GM12875 (cell line): ENCODE results near the gene POU6F2.

Source experiments
- H3K4me3 ChIP-seq: one replicate; pipeline ENCODE4 v1.5.1; 2011; ENCODE audit warnings: low read depth, low read length, control low read depth
- TF ChIP-seq, protein P1 (sequence below): IDR thresholded peaks from 2 replicates; pipeline ENCODE4 v1.5.1; 2011; ENCODE audit warnings: low read depth, mild to moderate bottlenecking, control low read depth, inconsistent platforms, low read length, moderate library complexity, borderline replicate concordance; ENCODE audit not compliant: insufficient read depth

POU6F2 gene

DNA sequence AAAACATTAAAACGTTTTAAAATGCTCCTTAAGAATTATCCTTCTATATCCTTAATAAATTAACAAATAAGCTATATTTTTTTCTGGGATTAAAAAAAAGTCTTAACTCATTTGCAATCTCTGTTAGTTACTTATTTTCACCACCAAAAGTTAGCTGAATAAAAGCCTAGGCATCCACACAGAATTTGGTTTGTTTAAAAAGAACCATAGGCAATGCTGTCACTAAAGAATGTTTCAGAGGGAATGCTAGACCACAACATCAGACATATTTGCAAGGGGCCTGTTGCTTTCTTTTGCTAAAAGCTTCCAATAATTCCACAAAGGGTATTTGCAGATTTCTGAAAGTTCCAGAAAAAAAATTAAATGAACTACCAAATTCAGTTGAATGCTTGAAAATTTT, 244.2 kb downstream of the POU6F2 start:
- TF ChIP-seq, protein P1, sequence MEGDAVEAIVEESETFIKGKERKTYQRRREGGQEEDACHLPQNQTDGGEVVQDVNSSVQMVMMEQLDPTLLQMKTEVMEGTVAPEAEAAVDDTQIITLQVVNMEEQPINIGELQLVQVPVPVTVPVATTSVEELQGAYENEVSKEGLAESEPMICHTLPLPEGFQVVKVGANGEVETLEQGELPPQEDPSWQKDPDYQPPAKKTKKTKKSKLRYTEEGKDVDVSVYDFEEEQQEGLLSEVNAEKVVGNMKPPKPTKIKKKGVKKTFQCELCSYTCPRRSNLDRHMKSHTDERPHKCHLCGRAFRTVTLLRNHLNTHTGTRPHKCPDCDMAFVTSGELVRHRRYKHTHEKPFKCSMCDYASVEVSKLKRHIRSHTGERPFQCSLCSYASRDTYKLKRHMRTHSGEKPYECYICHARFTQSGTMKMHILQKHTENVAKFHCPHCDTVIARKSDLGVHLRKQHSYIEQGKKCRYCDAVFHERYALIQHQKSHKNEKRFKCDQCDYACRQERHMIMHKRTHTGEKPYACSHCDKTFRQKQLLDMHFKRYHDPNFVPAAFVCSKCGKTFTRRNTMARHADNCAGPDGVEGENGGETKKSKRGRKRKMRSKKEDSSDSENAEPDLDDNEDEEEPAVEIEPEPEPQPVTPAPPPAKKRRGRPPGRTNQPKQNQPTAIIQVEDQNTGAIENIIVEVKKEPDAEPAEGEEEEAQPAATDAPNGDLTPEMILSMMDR = no peak
- H3K4me3 ChIP-seq = no peak overlapping the region

DNA sequence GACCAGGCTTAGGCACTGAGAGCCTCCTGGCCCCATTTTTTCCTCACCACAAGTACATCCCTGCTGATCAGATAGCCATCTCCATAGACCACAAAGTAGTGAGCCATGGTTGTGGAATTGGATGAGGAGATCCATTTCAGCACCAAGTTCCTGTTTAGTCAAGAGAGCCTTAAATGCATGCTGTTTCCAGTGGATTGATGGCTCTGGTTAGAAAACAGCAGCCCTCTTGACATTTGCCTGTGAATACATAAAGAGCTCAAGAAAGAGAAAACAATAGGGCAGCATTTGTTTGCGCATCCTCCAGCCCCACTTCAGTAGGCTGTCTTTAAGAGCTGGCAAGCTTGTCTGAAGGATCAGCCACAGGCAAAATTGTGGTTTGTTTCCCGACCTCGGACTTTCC, 251.2 kb downstream of the POU6F2 start:
- no peak overlapping the region for H3K4me3 ChIP-seq

DNA sequence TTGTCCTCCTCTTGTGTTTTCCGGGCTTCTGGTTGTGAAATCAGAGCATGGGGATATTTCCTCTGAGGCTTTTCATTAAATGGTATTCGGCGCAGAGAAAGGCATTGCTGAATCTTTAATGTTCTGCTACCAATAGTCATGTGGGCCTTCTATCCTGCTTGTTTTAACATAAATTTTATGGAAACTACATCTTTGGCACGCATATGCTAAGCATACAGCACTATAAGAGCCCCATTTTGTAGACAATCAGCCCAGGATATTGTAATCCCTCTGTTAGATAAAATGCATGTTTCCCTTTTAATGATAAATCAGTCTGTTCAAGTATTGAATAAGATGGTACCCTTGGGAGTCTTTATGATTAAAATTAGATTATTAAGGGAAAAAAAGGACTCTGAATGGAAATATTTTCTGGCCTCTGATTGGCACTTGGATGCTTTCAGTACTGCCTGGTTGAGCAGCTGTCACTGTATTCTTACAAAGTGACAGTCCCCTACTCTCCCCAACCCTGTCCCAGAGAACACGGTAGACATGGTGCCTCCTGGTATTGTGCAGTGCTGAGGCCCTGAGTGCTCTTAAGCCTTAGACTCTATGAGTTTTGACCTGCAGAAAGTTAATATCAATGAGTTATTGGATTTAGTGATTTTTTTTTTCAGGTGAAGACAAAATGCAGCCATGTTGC, 256.3 kb downstream of the POU6F2 start:
- TF ChIP-seq, protein P1 = no peak
- H3K4me3 ChIP-seq = no peak overlapping the region

More for the DNA sequence above, 251.2 kb downstream of the POU6F2 start:
- TF ChIP-seq, protein P1 = no peak

DNA sequence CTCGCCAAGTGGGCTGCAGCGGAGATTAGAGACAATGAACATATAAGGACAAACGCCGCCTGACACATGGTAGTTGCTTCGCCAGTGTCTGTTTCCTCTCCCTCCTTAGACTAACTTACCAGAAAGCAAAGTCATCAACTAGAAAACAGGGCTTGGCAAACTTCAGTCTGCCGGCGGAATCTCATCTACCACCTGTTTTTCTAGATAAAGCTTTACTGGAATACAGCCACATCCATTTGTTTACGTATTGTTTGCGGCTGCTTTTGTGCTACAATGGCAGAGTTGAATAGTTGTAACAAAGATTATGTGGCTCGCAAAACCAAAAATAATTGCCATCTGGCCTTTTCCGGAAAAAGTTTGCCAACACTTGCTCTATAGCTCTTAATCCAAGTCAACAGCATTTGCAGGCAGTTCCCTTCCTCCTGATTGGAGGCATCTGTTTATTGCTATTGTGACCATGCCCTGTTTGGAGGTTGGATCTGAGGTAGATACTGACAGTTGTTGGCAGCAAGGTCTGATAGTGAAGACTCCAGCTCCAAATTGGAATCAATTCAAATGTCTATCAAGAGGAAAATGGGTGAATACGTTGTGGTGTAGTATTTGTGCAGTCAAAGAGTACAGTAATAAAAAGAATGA, 260.6 kb downstream of the POU6F2 start:
- H3K4me3 ChIP-seq = no peak overlapping the region
- TF ChIP-seq, protein P1 = no peak

DNA sequence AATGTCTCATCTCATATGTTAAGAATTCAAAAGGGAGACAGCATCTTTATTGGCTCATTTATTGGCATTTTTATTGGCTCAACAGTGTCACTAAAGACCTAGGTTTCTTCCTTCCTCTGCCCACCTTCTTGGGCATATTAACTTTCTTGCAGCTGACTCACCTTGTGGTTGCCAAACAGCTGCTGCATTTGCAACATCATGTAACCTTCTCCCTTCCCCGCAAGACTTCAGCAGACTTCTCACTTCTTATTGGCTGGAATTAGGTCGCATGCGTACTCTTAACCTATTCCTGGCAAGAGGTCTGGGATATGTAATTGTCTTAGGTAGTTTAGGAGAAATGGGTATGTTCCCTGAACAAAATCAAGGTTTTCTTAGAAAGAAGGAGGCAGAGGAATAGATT, 263.2 kb downstream of the POU6F2 start:
- TF ChIP-seq, protein P1 = no peak
- H3K4me3 ChIP-seq = no peak overlapping the region

DNA sequence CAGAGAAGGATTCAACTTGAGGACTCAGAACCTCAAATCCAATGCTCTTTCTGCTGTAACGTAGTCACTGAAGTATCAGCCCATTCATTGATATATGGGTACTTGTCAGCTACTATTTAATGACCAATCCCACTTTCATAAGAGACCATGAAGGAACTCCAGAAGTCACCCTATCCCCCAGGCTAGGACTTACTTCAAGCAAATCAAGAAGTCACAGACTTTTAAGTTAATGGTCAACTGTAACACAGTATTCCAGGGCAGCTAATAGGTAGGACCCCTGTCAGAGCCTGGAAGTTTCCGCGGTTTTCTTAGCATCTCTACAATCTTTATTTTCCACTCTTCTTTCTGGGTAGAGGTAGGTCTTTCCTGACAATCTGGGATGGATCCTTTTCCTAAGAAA, 269.9 kb downstream of the POU6F2 start:
- TF ChIP-seq, protein P1 = no peak
- H3K4me3 ChIP-seq = no peak overlapping the region

DNA sequence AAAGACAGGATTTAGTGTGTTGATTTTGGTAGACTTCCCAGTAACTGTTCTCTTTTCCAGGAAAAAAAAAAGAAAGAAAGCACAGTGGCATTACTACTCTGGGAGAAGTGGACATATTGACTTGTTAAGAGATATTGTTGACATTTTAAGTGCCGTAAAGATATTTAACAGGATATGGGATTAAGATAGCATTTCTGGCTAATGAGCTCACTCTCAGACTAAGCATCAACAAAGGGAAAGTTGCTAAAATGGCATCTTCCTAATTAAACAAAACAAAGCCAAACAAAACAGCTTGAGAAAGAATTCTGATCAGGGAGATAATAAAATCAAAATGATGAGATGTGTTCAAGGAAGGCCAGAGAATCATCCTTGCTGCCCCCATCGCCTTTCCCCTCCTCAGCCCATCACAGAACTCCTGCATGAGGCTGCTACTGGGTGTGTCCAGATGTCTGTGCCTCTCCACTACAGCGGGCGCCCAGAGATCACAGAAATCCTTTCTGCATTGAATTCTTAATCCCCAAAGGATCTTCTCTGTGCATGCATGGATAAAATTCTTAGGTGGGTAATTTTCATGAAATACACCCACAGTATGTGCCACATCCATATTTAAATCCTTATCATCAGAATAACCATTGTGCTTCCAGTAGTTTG, 270.5 kb downstream of the POU6F2 start:
- TF ChIP-seq, protein P1 = no peak
- H3K4me3 ChIP-seq = no peak overlapping the region
